Naive B cell (primary cell): ENCODE measurements around the gene TENT4A. TPM values are rescaled to one million over a fixed set of nuclear protein-coding genes. Genes with fewer than 3 reads are reported as not detected.
"Not testable (repeated sequence)": the region's sequence is repeated elsewhere in the genome, so short reads cannot be mapped to it uniquely, and the experiment has no call there.

Experiments
- ATAC-seq, 2 donors: fragments of 150-1000 bp; cut with Tn5 transposase; 2 replicates each; pipeline ENCODE4 v1.10.0; 2021; ENCODE audit warnings: low read depth in 2 of 2, mild to moderate bottlenecking in 2 of 2, moderate library complexity in 2 of 2
- DNase-seq: peaks from one replicate; pipeline ENCODE4 v3.0.0; 2022
- H3K27ac Mint-ChIP-seq, 6 donors: one replicate each; pipeline ENCODE4 v1.8.0; 2020 to 2022; ENCODE audit warnings: mild to moderate bottlenecking in 6 of 6, mixed read lengths in 6 of 6, moderate library complexity in 5 of 6, inconsistent platforms in 2 of 6
- H3K27me3 Mint-ChIP-seq, 3 donors: one replicate each; pipeline ENCODE4 v1.8.0; 2021 to 2022; ENCODE audit warnings: mixed read lengths in 3 of 3, mild to moderate bottlenecking in 1 of 3
- H3K36me3 Mint-ChIP-seq, 2 donors: one replicate each; pipeline ENCODE4 v1.8.0; 2020 to 2022; ENCODE audit warnings: mixed read lengths in 2 of 2, inconsistent platforms in 1 of 2, mild to moderate bottlenecking in 1 of 2
- H3K4me1 Mint-ChIP-seq, 3 donors: one replicate each; pipeline ENCODE4 v1.8.0; 2020 to 2022; ENCODE audit warnings: mixed read lengths in 3 of 3, inconsistent platforms in 1 of 3, mild to moderate bottlenecking in 1 of 3, moderate library complexity in 1 of 3
- H3K4me3 Mint-ChIP-seq, 8 donors: one replicate each; pipeline ENCODE4 v1.8.0; 2020 to 2022; ENCODE audit warnings: mild to moderate bottlenecking in 8 of 8, mixed read lengths in 8 of 8, moderate library complexity in 8 of 8, inconsistent platforms in 2 of 8
- H3K9me3 Mint-ChIP-seq, 7 donors: one replicate each; pipeline ENCODE4 v1.8.0; 2020 to 2022; ENCODE audit warnings: mixed read lengths in 7 of 7, mild to moderate bottlenecking in 5 of 7, inconsistent platforms in 2 of 7, moderate library complexity in 1 of 7
- polyA plus RNA-seq, 6 donors: library from polyadenylated mRNA; unstranded; fragments of 300-500 nt; fragmentation: Illumina TruSeq; gene quantifications; one replicate each; pipeline ENCODE4 v1.2.3, GENCODE V29; 2021; ENCODE audit warnings: low read depth in 6 of 6

The TENT4A gene
- polyA plus RNA-seq, 6 donors from 2014 or later, result 0.04 to 2.0 (median 0.96) TPM

DNA sequence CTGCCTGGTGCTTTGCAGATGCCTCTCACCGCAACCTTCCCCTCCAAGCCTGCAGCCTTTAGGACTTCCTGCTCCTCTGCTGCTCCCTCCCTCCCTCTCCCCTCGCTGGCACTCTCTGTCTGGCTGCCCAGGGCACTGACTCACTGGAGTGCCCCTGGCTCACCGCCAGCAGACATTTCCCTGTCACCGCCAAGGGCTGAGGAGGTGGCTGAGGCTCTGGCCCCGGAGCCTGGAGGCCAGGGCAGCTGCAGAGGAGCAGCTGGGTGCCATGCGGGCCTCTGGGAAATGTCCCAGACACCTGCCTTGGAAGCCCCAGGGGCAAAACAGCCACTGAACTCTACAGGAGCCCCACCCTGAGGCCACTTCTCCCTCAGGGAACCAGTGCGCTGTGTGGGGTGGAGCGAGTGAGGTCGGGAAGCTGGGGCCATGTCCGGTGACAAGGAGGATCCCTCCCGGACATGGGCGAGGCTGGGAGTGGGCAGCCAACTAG lies 53.4 kb downstream of the TENT4A start:
- DNase-seq (no peak), ATAC-seq (no peak)
- Mint-ChIP-seq H3K36me3 (no peaks in the 10 kb centered on the region), H3K27ac (no peak overlapping the region), H3K4me3 (no peak overlapping the region), H3K27me3 (peaks cover 4 to 24% (median 12%) of the 10 kb centered on the region in 3 donors), H3K4me1 (peaks cover 0 to 4% (median 0%) of the 10 kb centered on the region in 3 donors), H3K9me3 (peaks cover 0 to 3% (median 0%) of the 10 kb centered on the region in 7 donors)

DNA sequence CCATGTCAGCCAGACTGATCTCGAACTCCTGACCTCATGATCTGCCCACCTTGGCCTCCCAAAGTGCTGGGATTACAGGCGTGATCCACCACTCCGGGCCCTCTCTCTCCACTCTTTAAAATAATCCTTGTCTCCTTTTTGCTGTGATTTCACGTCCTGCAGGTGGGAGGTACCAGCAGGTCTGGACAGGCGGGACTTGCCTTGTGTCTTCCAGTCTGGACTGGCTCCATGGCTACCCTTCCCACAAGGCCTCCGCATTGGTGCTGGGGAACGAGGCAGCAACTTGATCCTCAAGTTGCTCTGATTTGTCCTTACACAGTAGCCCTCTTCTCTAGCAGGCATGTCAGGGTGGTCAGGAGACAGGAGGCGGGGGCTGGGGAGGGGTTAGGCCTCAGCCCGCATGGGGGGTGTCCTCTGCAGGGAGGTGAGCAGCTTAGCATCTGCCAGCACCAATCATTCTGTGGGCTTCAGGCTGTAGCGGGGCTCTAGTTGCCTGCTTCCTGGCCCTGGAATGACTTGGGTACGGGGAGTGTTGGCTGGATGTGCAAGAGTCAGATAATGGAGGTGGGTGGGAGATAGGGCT lies 54.3 kb downstream of the TENT4A start:
- peak overlapping the region in 1 of 6 donors; percentile 72 for H3K27ac Mint-ChIP-seq
- H3K27me3 Mint-ChIP-seq, result peaks cover 4 to 24% (median 12%) of the 10 kb centered on the region in 3 donors
- ATAC-seq, result no peak
- no peaks in the 10 kb centered on the region for H3K36me3 Mint-ChIP-seq
- H3K9me3 Mint-ChIP-seq, result peaks cover 0 to 2% (median 0%) of the 10 kb centered on the region in 7 donors
- H3K4me1 Mint-ChIP-seq, result peaks cover 0 to 4% (median 0%) of the 10 kb centered on the region in 3 donors
- no peak overlapping the region for H3K4me3 Mint-ChIP-seq
- no peak for DNase-seq

DNA sequence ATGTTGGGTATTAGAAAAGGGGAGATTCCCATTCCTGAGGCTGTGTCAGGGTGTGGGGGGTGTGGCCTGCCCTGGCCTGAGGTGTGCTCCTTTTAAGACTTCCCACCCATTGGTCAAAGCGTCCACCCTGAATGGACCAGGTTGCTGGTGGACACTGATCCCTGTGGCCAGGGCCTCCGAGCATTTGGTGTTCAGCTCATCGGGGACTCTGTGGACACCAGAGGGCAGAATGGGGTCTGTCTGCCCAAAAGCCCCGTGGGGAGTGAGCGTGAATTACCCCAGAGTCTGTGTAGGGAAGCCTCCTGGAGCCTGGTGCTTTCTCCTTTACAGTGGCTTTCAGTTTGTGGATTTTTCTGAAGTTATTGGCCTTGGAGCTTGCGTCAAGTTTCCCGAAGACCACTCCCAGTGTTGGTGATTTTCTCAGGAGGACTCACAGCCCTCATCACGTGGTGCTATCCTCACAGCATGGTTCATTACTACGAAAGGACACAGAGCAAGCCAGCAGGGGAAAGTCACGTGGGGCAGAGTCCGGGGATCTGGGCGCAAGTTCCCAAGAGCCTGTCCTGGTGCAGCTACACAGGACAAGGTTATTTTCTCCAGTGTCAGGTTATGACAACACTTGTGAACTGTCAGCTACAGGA lies 55.5 kb downstream of the TENT4A start:
- Mint-ChIP-seq H3K4me3 (no peak overlapping the region), H3K27me3 (peaks cover 8 to 24% (median 12%) of the 10 kb centered on the region in 3 donors), H3K36me3 (no peaks in the 10 kb centered on the region), H3K9me3 (no peaks in the 10 kb centered on the region), H3K4me1 (peaks cover 0 to 4% (median 0%) of the 10 kb centered on the region in 3 donors), H3K27ac (no peak overlapping the region)
- DNase-seq (no peak), ATAC-seq (no peak)

DNA sequence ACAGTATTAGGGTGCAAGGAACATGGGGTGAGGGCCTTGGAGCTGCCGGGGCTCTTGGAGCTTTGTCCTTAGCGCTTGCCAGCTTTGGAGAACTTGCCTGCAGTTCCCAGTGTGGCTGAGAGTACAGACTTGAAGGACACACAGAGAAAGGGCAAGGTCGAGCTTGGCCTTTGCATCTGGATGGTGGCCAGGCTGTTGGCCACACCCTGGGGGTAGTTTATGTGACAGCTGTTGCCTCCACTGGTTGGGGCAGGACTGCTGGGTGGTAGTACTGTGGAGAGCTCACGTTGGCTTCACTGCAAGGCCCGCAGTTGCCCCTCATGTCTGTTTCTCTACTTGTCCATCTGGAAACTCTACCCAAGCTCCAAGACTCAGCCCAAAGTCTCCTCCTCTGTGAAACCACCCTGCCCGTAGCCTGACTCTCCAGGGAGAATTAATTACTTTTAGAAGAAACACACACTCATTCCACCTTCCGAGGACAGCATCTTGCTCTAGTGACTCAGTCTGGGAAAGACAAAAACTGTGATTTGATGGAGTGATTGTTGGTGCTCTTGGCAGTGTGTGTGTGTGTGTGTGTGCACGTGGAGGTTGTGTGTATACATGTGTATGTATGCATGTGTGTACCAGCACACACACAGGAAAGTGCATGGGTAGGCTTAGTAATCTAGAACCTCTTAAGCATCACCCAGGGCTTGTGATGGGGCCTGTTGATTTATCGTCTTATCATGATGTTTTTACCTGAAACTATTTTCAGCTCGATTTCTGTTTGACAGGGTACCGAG lies 57.8 kb downstream of the TENT4A start:
- H3K9me3 Mint-ChIP-seq, result no peaks in the 10 kb centered on the region
- H3K4me3 Mint-ChIP-seq, result no peak overlapping the region
- peaks cover 13 to 28% (median 24%) of the 10 kb centered on the region in 3 donors for H3K27me3 Mint-ChIP-seq
- H3K36me3 Mint-ChIP-seq, result no peaks in the 10 kb centered on the region
- no peak for ATAC-seq
- no peak overlapping the region for H3K27ac Mint-ChIP-seq
- H3K4me1 Mint-ChIP-seq, result peaks cover 5 to 10% (median 6%) of the 10 kb centered on the region in 3 donors
- no peak for DNase-seq

DNA sequence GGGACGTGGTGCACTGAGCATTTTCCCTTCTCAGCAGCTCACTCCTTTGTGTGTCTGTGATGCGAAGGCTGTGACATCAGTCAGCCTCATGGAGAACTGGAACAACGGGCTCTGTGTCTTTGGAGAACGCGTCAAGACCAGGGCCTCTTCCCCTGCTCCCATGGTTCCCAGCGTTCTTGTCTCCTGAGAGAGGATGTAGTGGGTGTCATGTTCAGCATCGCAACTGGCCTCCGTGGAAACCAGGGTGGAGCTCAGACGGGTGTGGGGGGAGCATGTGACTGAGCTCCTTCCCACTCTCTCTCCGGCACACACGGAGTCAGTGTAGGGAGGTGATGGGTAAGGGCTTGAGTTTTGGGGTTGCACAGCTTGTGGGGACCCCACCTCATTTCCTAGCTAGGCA lies 59.7 kb downstream of the TENT4A start:
- Mint-ChIP-seq H3K4me1 (peaks cover 5 to 6% (median 6%) of the 10 kb centered on the region in 3 donors), H3K4me3 (peak overlapping the region in 1 of 8 donors; percentile 35), H3K27me3 (peaks cover 20 to 39% (median 24%) of the 10 kb centered on the region in 3 donors), H3K9me3 (no peaks in the 10 kb centered on the region), H3K27ac (no peak overlapping the region), H3K36me3 (no peaks in the 10 kb centered on the region)
- DNase-seq, result no peak
- no peak for ATAC-seq

DNA sequence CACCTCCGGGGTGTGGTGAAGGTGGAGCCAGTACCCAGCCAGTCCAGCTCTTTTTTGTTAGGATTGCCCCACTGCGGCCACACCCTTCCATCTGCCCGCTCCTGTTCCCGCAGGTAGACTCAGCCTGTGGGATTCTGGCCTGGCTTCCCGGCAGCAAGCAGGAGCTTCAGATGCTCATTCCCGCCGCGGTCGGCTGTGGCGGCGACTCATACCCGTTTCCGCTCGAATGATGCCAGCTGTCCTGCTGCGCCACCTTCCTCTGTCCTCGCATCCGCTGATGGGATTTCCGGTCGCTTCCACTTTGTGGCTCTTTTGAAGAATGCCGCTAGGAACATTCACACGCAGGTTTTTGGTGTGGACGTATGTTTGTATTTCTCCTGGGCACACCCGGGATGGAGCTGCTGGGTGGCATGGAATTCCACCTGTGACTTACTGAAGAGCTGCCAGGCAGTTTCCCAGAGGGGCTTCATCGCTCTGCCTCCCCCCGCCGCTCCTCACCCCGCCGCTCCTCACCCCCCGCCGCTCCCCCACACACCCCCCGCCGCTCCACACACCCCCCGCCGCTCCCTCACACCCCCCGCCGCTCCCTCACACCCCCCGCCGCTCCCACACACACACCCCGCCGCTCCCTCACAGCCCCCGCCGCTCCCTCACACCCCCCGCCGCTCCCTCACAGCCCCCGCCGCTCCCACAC lies 60.3 kb downstream of the TENT4A start:
- Mint-ChIP-seq H3K9me3 (no peaks in the 10 kb centered on the region), H3K4me1 (peaks cover 5 to 6% (median 6%) of the 10 kb centered on the region in 3 donors), H3K27me3 (peaks cover 20 to 43% (median 22%) of the 10 kb centered on the region in 3 donors), H3K27ac (peak overlapping the region in 1 of 6 donors; percentile 66), H3K36me3 (no peaks in the 10 kb centered on the region), H3K4me3 (peak overlapping the region in 5 of 8 donors; percentile 15 to 73 (median 35))
- DNase-seq (no peak), ATAC-seq (no peak)

DNA sequence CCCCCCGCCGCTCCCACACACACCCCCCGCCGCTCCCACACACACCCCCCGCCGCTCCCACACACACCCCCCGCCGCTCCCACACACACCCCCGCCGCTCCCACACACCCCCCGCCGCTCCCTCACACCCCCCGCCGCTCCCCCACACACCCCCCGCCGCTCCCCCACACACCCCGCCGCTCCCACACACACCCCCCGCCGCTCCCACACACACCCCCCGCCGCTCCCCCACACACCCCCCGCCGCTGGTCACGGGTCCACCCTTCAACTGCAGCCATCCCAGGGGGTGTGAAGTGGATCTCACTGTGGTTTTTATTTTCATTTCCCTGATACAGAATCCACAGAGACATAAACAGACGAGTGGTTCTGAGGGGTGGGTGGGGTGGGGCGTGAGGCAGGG lies 61.0 kb downstream of the TENT4A start:
- Mint-ChIP-seq H3K4me3 (peak overlapping the region in 2 of 8 donors; percentile 42 to 55), H3K27me3 (peaks cover 19 to 44% (median 20%) of the 10 kb centered on the region in 3 donors)
- H3K36me3 Mint-ChIP-seq, H3K9me3 Mint-ChIP-seq, H3K4me1 Mint-ChIP-seq, DNase-seq, H3K27ac Mint-ChIP-seq, ATAC-seq: not testable (repeated sequence)

DNA sequence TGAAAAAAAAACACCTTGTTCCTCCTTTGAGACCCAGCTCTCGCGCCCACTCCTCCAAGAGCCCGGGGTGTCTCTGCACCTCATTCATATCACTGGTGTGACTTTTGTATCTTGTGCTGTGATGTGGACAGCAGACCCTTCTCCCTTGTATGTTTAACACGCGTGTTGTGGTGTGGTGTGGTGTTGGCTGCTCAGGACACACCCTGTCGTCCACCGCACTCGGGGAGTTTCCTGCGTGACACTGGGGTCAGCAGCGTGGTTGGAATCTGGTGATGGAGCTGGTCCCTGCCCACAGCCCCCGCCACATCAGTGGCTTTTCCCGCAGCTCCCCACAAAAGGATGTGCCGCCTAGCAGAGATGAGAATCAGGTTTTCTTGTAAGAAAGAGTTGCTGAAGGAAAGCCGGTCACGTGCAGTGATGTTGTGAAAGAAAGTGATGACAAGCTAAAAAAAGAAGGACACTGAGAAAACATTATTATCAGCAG lies 61.5 kb downstream of the TENT4A start:
- H3K27ac Mint-ChIP-seq, result peak overlapping the region in 1 of 6 donors; percentile 26
- H3K36me3 Mint-ChIP-seq, result no peaks in the 10 kb centered on the region
- H3K27me3 Mint-ChIP-seq, result peaks cover 16 to 41% (median 20%) of the 10 kb centered on the region in 3 donors
- DNase-seq, result no peak
- ATAC-seq, result no peak
- H3K9me3 Mint-ChIP-seq, result no peaks in the 10 kb centered on the region
- H3K4me1 Mint-ChIP-seq, result peaks cover 5 to 6% (median 6%) of the 10 kb centered on the region in 3 donors
- peak overlapping the region in 2 of 8 donors; percentile 42 to 55 for H3K4me3 Mint-ChIP-seq

DNA sequence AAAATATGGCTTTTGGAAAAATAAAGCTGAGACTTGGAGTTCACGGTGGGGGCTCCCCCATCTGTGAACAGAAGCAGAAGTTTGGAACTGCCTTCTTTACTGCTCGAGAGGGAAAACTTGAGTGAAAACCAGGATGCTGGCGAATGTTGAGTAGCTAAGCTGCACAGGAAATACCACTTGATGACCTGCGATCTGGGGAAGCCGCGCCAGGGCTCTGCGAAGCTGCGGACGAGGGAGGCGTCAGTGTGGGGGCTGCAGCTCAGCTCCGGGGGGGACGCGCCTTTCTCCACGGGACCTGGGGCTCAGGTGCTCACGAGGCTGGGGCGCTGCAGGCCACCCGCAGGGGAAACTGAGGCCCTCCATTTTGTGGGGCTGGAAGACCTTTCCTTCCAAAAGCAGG lies 62.3 kb downstream of the TENT4A start:
- ATAC-seq (no peak), DNase-seq (no peak)
- H3K27me3 Mint-ChIP-seq, result peaks cover 16 to 41% (median 20%) of the 10 kb centered on the region in 3 donors
- no peaks in the 10 kb centered on the region for H3K36me3 Mint-ChIP-seq
- H3K9me3 Mint-ChIP-seq, result no peaks in the 10 kb centered on the region
- no peak overlapping the region for H3K4me3 Mint-ChIP-seq
- peaks cover 5 to 6% (median 6%) of the 10 kb centered on the region in 3 donors for H3K4me1 Mint-ChIP-seq
- H3K27ac Mint-ChIP-seq, result no peak overlapping the region

DNA sequence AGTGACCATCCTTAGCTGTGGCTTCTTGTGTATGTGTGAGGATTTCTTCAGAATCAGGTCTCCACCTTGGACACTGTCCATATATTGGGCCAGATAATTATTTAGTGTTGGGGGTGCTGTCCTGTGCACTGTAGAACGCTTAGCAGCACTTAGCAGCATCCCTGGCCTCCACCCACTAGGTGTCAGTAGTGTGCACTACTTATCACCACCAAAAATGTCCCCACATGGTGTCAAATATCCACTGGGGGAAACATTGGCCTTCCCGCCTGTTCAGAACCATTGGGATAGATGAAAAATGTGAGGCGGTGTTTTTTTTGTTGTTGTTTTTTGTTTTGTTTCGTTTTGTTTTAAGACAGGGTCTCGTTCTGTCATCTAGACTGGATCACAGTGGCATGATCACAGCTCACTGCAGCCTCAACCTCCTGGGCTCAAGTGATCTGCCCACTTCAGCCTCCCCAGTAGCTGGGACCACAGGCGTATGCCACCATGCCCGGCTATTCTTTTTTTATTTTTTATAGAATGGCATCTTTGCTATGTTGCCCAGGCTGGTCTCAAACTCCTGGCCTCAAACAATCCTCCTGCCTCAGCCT lies 67.7 kb downstream of the TENT4A start:
- H3K4me3 Mint-ChIP-seq, result peak overlapping the region in 1 of 8 donors; percentile 23
- DNase-seq (no peak), ATAC-seq (no peak)
- H3K27me3 Mint-ChIP-seq, result peaks cover 22 to 33% (median 33%) of the 10 kb centered on the region in 3 donors
- H3K4me1 Mint-ChIP-seq, result peaks cover 0 to 4% (median 0%) of the 10 kb centered on the region in 3 donors
- H3K36me3 Mint-ChIP-seq, result no peaks in the 10 kb centered on the region
- H3K9me3 Mint-ChIP-seq, result peaks cover 0 to 3% (median 0%) of the 10 kb centered on the region in 7 donors
- no peak overlapping the region for H3K27ac Mint-ChIP-seq

DNA sequence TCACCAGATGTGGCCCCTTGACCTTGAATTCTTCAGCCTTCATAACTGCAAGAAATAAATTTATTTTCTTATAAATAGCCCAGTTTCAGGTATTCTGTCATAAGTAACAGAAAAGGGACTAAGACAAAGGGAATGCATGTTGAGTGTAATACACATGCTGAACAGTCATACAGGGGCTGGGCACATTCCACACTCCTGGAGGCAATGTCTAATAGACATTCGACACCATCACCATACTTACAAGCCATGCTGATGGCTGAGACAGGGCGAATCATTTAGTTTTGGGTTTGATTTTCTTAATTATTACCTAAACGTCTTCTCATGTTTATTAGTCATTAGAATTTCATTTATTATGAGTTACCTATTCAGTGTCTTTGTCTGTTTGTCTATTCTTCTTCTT lies 68.5 kb downstream of the TENT4A start:
- Mint-ChIP-seq H3K27me3 (peaks cover 16 to 28% (median 25%) of the 10 kb centered on the region in 3 donors), H3K4me1 (peaks cover 0 to 4% (median 0%) of the 10 kb centered on the region in 3 donors), H3K4me3 (no peak overlapping the region), H3K9me3 (peaks cover 0 to 3% (median 0%) of the 10 kb centered on the region in 7 donors), H3K27ac (no peak overlapping the region), H3K36me3 (no peaks in the 10 kb centered on the region)
- no peak for DNase-seq
- no peak for ATAC-seq

DNA sequence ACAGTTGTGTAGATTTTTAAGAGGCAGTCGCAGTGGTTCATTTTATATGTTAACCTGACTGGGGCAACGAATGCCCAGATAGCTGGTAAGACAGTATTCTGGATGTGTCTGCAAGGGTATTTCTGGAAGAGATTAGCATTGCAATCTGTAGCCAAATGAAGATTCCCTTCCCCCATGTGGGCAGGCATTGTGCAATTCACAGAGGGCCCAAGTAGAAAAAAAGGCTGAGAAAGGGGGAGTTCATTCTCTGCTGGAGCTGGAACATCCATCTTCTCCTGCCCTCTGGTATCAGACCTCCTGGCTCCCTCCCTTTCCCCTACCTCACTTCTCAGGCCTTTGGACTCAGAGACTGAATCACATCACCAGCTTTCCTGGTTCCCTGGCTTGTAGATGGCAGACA lies 70.6 kb downstream of the TENT4A start:
- Mint-ChIP-seq H3K9me3 (peaks cover 0 to 3% (median 0%) of the 10 kb centered on the region in 7 donors), H3K4me1 (peaks cover 0 to 4% (median 0%) of the 10 kb centered on the region in 3 donors), H3K27ac (no peak overlapping the region), H3K27me3 (peaks cover 9 to 19% (median 10%) of the 10 kb centered on the region in 3 donors), H3K36me3 (no peaks in the 10 kb centered on the region), H3K4me3 (no peak overlapping the region)
- ATAC-seq (no peak), DNase-seq (no peak)
